Fibroblast of skin of left quadriceps (primary cell): ENCODE results near the gene SLX4.

Experiments used
- DNase-seq, 2 experiments: peaks; one replicate each; pipeline ENCODE4 v3.0.0-alpha.2; 2013; ENCODE audit warnings: low read depth in 2 of 2

SLX4 gene

GRCh38 chr16:3582276-3583165 is 28.9 kb downstream of the SLX4 start:
- no peak for DNase-seq

GRCh38 chr16:3581392-3581791 is 30.0 kb downstream of the SLX4 start:
- no peak for DNase-seq

- peak; percentile 6 to 16 for DNase-seq
Measured at GRCh38 chr16:3580686-3581085, 30.7 kb downstream of the SLX4 start.

- peak in 1 of 2 experiments; percentile 1 for DNase-seq
Measured at GRCh38 chr16:3580251-3580651, 31.2 kb downstream of the SLX4 start.

GRCh38 chr16:3579776-3580175 is 31.6 kb downstream of the SLX4 start:
- DNase-seq = no peak

- no peak for DNase-seq
Measured at GRCh38 chr16:3578610-3579551, 32.5 kb downstream of the SLX4 start.

- DNase-seq = no peak
Measured at GRCh38 chr16:3578121-3578520, 33.3 kb downstream of the SLX4 start.

- DNase-seq = no peak
Measured at GRCh38 chr16:3577302-3577752, 34.1 kb downstream of the SLX4 start, which contains the start of gene NLRC3. TSS of gene NLRC3 (minus strand) at chr16:3577403. CDS start at chr16:3565036, 12,367 bp downstream.

GRCh38 chr16:3576211-3576610 is 35.2 kb downstream of the SLX4 start:
- no peak for DNase-seq

- no peak for DNase-seq
Measured at GRCh38 chr16:3575491-3575890, 35.9 kb downstream of the SLX4 start.

GRCh38 chr16:3574195-3574594 is 37.2 kb downstream of the SLX4 start:
- DNase-seq = no peak

GRCh38 chr16:3573146-3573815 is 38.1 kb downstream of the SLX4 start:
- DNase-seq = no peak

- no peak for DNase-seq
Measured at GRCh38 chr16:3570420-3571062, 40.9 kb downstream of the SLX4 start.

GRCh38 chr16:3569851-3570250 is 41.6 kb downstream of the SLX4 start:
- no peak for DNase-seq

GRCh38 chr16:3566990-3567389 is 44.4 kb downstream of the SLX4 start:
- DNase-seq = no peak

- no peak for DNase-seq
Measured at GRCh38 chr16:3564889-3565141, 46.6 kb downstream of the SLX4 start.

GRCh38 chr16:3564130-3564888 is 47.1 kb downstream of the SLX4 start:
- no peak for DNase-seq

- DNase-seq = no peak
Measured at GRCh38 chr16:3562914-3563480, 48.4 kb downstream of the SLX4 start.

GRCh38 chr16:3561626-3562025 is 49.8 kb downstream of the SLX4 start:
- no peak for DNase-seq

GRCh38 chr16:3554351-3554928 is 57.0 kb downstream of the SLX4 start:
- no peak for DNase-seq
